ENCODE measurements around the gene ZNF189.

ZNF189 gene

GRCh38 chr9:101417977-101418376 lies 19.3 kb downstream of the ZNF189 start:
- TF ChIP-seq CTCF (conservative IDR thresholded peaks at IDR 0.05; ENCODE audit: control insufficient read depth, insufficient read depth, low read depth, low read length) = no peak
- no peak overlapping the region for H3K4me3 ChIP-seq (ENCODE audit: control insufficient read depth, low read depth, low read length)
- no peak for DNase-seq (ENCODE audit: low read depth)

- peak; percentile 59 for DNase-seq (ENCODE audit: low read depth)
- no peak overlapping the region for H3K4me3 ChIP-seq (ENCODE audit: control insufficient read depth, low read depth, low read length)
- TF ChIP-seq CTCF (conservative IDR thresholded peaks at IDR 0.05; ENCODE audit: control insufficient read depth, insufficient read depth, low read depth, low read length) = no peak
Measured at GRCh38 chr9:101418518-101419430, 20.1 kb downstream of the ZNF189 start.

- DNase-seq (ENCODE audit: low read depth) = no peak
- no peak for TF ChIP-seq CTCF (conservative IDR thresholded peaks at IDR 0.05; ENCODE audit: control insufficient read depth, insufficient read depth, low read depth, low read length)
Measured at GRCh38 chr9:101419863-101420262, 21.2 kb downstream of the ZNF189 start.

GRCh38 chr9:101421653-101422065 lies 23.0 kb downstream of the ZNF189 start:
- TF ChIP-seq CTCF (conservative IDR thresholded peaks at IDR 0.05; ENCODE audit: control insufficient read depth, insufficient read depth, low read depth, low read length) = no peak
- no peak for DNase-seq (ENCODE audit: low read depth)
- H3K4me3 ChIP-seq (ENCODE audit: control insufficient read depth, low read depth, low read length) = no peak overlapping the region

More at GRCh38 chr9:101419863-101420262, 21.2 kb downstream of the ZNF189 start:
- H3K4me3 ChIP-seq (ENCODE audit: control insufficient read depth, low read depth, low read length) = no peak overlapping the region

DNA sequence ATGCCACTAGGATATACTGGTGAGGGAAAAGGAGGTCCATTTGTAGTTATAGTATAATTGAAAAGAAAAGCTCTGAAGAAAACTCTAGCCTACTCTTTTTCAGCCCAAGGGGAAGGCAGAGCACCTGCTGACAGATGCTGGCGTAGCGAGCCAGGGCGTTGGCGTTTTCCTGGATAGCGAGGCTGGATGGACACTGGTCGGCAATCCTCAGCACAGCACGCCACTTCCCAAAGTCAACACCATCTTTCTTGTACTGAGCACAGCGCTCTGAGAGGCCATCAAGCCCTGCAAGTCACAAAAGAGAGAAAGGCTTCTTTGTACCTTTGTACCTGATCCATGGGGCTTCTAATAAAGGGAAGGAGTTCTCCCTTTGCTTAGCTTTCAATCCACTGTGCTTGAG lies 28.7 kb downstream of the ZNF189 start:
- H3K4me3 ChIP-seq (ENCODE audit: control insufficient read depth, low read depth, low read length) = no peak overlapping the region
- no peak for TF ChIP-seq CTCF (conservative IDR thresholded peaks at IDR 0.05; ENCODE audit: control insufficient read depth, insufficient read depth, low read depth, low read length)
- DNase-seq (ENCODE audit: low read depth) = no peak

DNA sequence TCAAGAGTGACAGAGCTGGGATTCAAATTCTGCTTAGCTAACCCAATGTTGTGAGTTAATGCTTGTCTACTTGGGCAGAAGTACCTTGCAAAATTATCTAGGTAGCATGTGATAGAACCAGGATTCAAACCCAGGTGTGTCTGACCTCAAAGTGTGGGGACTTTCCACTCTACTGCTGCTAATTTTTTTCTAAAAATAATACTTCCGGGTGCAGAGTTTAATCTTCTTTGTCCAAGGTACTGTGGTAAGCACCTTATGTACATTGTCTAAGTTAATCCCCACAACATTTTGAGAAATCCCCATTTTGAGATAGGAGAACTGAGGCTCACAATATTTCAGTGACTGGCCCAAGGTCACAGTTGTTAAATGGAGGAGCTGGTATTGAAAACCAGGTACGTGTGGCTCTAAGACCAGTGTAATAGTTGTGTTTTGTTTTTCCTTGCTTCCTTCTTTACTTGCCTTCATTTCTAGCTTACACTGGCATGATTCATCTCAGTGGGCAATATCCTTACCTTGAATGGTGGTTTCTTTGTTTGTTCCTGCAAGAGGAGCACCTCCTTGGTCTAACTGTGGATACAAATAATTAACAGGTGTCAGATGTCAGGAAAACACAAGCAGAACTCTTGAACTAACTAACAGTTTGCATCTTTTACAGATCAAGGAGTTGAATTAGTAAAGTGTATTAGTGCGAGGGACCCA lies 29.5 kb downstream of the ZNF189 start:
- no peak for TF ChIP-seq CTCF (conservative IDR thresholded peaks at IDR 0.05; ENCODE audit: control insufficient read depth, insufficient read depth, low read depth, low read length)
- H3K4me3 ChIP-seq (ENCODE audit: control insufficient read depth, low read depth, low read length) = no peak overlapping the region
- no peak for DNase-seq (ENCODE audit: low read depth)

All from fibroblast of mammary gland (primary cell).